Ovary (tissue), 9 donors: ENCODE data around the gene ZDHHC1. TPM values are rescaled to one million over a fixed set of nuclear protein-coding genes. Genes with fewer than 3 reads are reported as not detected.

ENCODE experiments used
- DNase-seq, 5 donors: peaks; one replicate each; pipeline ENCODE4 v3.0.0-alpha.2; 2019 to 2020
- H3K27ac ChIP-seq, 2 donors: fragments of 200-600 bp; one replicate each; pipeline versions ENCODE4 v1.5.1 to v1.8.0; 2019 to 2022
- H3K27me3 ChIP-seq: fragments of 200-600 bp; one replicate; pipeline ENCODE4 v1.8.0; 2022
- H3K36me3 ChIP-seq: fragments of 200-600 bp; sonication (generic); one replicate; pipeline ENCODE4 v1.5.1; 2019
- H3K4me1 ChIP-seq: one replicate; pipeline ENCODE4 v1.8.1; 2013; ENCODE audit warnings: mild to moderate bottlenecking, moderate library complexity; ENCODE audit not compliant: insufficient read depth
- H3K4me3 ChIP-seq: fragments of 200-600 bp; sonication (generic); one replicate; pipeline ENCODE4 v1.5.1; 2017
- H3K9me3 ChIP-seq, 2 donors: fragments of 200-600 bp in 1 of 2; sonication (generic) in 1 of 2; one replicate each; pipeline versions ENCODE4 v1.5.1 to v1.8.1; 2013 to 2019; ENCODE audit warnings: mild to moderate bottlenecking in 1 of 2, moderate library complexity in 1 of 2
- CTCF ChIP-seq, 3 donors: fragments of 450-650 bp in 2 of 3; fragments of 200-600 bp in 1 of 3; IDR thresholded peaks; one replicate each; pipeline versions ENCODE4 v1.5.1 to v1.8.0; 2016 to 2022; ENCODE audit warnings: antibody characterized with exemption in 3 of 3, mild to moderate bottlenecking in 1 of 3
- EP300 ChIP-seq: sonication (generic); formaldehyde crosslinking; IDR thresholded peaks from one replicate; pipeline ENCODE4 v1.6.1; 2017; ENCODE audit warnings: antibody characterized with exemption
- POLR2A ChIP-seq: fragments of 450-650 bp; IDR thresholded peaks from one replicate; pipeline ENCODE4 v1.6.1; 2017; ENCODE audit warnings: antibody characterized with exemption, mild to moderate bottlenecking, moderate library complexity
- WGBS, 3 donors: extraction: QIAGEN DNeasy Blood & Tissue Kit in 1 of 3; methylation state at CpG; one replicate each; pipeline versions ENCODE4 v1.1.5 to v1.1.7; 2013 to 2017; 5-methylcytosine and 5-hydroxymethylcytosine counted together
- intact Hi-C, 4 donors: fragments of 100-400 bp; cut with DNase I; formaldehyde crosslinking; loops; one replicate each; pipeline versions ENCODE4 v1.11.0 to v1.15.1; 2022 to 2023
- polyA plus RNA-seq, 2 donors: library from polyadenylated mRNA; stranded (reverse); fragments of 200-250 nt in 1 of 2; fragments of 350-450 nt in 1 of 2; fragmentation: Illumina TruSeq in 1 of 2; extraction: RNeasy Lipid Tissue Mini Kit (QIAGEN cat#74804) in 1 of 2; gene quantifications; one replicate each; pipeline ENCODE4 v1.2.3, GENCODE V29; 2013 to 2014
- total RNA-seq, 7 donors: library from RNA; depleted of rRNA in 2 of 7; stranded (reverse); fragments of >200 nt in 2 of 7; fragmentation: NEBNext Ultra II Directional in 3 of 7; extraction: Animal tissue kit (Norgen Biotek cat#: 25700) in 3 of 7; gene quantifications; one replicate each; pipeline versions ENCODE4 v1.1.0 to v1.2.4, GENCODE V29; 2016 to 2023
- donor health status: DM: no; HTN: no; CAD: no; lungs with moderate emphysema.
- donor health status: DM: no; HTN: no; CAD: no.
- donor health status: Bipolar disorder and iron deficiency.
- donor health status: DM: yes; HTN: yes; CAD: no.
- donor health status: DM: no; HTN: no; CAD: no.
- donor health status: DM: yes; HTN: yes; CAD: no.

Gene ZDHHC1
- total and polyA plus RNA-seq, 9 donors: 1.4 to 45.5 (median 21.9) TPM

GRCh38 chr16:67429053-67429798 lies 12.9 kb upstream of the ZDHHC1 start:
- no peaks in the 10 kb centered on the region for H3K27me3 ChIP-seq
- 84 to 97% (median 96%) methylated on average over 3 of the region's 3 CpGs for WGBS, 3 donors
- intact Hi-C loops: loop anchor here (2.0 to 5.0 kb wide), 3 partner anchors 33 to 38 kb away; no protein-coding TSS in a partner anchor
- H3K4me1 ChIP-seq: peaks cover 4% of the 10 kb centered on the region
- no peaks in the 10 kb centered on the region for H3K9me3 ChIP-seq
- H3K4me3 ChIP-seq: no peak overlapping the region
- no peak overlapping the region for H3K27ac ChIP-seq
- TF ChIP-seq CTCF (IDR thresholded peaks at IDR 0.05) (no peak), POLR2A (no peak), EP300 (no peak)
- H3K36me3 ChIP-seq: no peaks in the 10 kb centered on the region
- peak in 1 of 5 donors; percentile 24 for DNase-seq

GRCh38 chr16:67428146-67428731 lies 12.0 kb upstream of the ZDHHC1 start:
- Histone ChIP-seq H3K9me3 (no peaks in the 10 kb centered on the region), H3K4me3 (no peak overlapping the region), H3K4me1 (peaks cover 4% of the 10 kb centered on the region), H3K27ac (no peak overlapping the region), H3K36me3 (no peaks in the 10 kb centered on the region), H3K27me3 (no peaks in the 10 kb centered on the region)
- intact Hi-C loops: loop anchor here (2.0 to 5.0 kb wide), 3 partner anchors 34 to 39 kb away; no protein-coding TSS in a partner anchor
- DNase-seq: peak; percentile 80 to 88 (median 84)
- WGBS, 3 donors: 23 to 27% (median 26%) methylated on average over 11 of the region's 11 CpGs
- TF ChIP-seq CTCF (IDR thresholded peaks at IDR 0.05) (peak; percentile 65 to 94 (median 93)), POLR2A (no peak), EP300 (no peak)

GRCh38 chr16:67426950-67427349 lies 10.7 kb upstream of the ZDHHC1 start:
- DNase-seq: no peak
- intact Hi-C loops: loop anchor here in 1 of 4 donors (5.0 kb wide), 1 partner anchor 35 kb away; no protein-coding TSS in a partner anchor
- Histone ChIP-seq H3K9me3 (no peaks in the 10 kb centered on the region), H3K27ac (no peak overlapping the region), H3K4me1 (no peaks in the 10 kb centered on the region), H3K4me3 (no peak overlapping the region), H3K36me3 (no peaks in the 10 kb centered on the region), H3K27me3 (no peaks in the 10 kb centered on the region)
- 63 to 82% (median 77%) methylated on average over 7 of the region's 7 CpGs for WGBS, 3 donors
- no peak for TF ChIP-seq CTCF (IDR thresholded peaks at IDR 0.05)
- TF ChIP-seq POLR2A: no peak
- no peak for TF ChIP-seq EP300

- Histone ChIP-seq H3K27ac (no peak overlapping the region), H3K4me3 (no peak overlapping the region), H3K36me3 (no peaks in the 10 kb centered on the region), H3K27me3 (no peaks in the 10 kb centered on the region), H3K9me3 (no peaks in the 10 kb centered on the region), H3K4me1 (no peaks in the 10 kb centered on the region)
- DNase-seq: no peak
- 75 to 77% (median 75%) methylated on average over 7 of the region's 7 CpGs for WGBS, 3 donors
- intact Hi-C loops: loop anchor here in 1 of 4 donors (5.0 kb wide), 1 partner anchor 36 kb away; no protein-coding TSS in a partner anchor
- TF ChIP-seq POLR2A: no peak
- TF ChIP-seq CTCF (IDR thresholded peaks at IDR 0.05): no peak
- no peak for TF ChIP-seq EP300
Observed at GRCh38 chr16:67426022-67426421, 9.7 kb upstream of the ZDHHC1 start.
